ENCODE data around the gene SIMC1. TPM values are rescaled to one million over a fixed set of nuclear protein-coding genes. Genes with fewer than 3 reads are reported as not detected.

Gene SIMC1
- total RNA-seq, 1 experiment from 2014 or later: 19.7 TPM

DNA sequence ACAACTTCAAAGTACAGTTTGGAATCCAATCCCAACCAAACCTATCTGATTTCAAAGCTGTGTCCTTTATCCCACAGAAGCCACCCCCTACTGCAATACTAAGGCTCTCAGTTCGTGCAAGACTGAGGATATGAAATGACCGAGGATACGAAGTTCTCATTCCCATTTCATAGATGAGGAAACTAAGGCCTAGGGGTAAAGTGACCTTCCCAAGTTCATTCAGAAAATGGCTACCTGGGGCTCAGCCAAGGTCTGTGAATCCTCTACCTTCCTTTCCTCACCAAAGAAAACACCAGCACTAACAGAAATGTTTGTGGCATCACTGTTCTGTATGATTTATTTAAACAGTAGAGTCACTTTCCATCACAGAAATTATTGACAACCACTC lies 117.9 kb downstream of the SIMC1 start:
- ATAC-seq: no peak
- CTCF ChIA-PET: no interaction called here

More for the DNA sequence above, 117.9 kb downstream of the SIMC1 start:
- no peak overlapping the region for H3K4me3 ChIP-seq (replicated peaks in 1 of 2; ENCODE audit: low read depth in 1 of 2, low read length in 2 of 2)
- H3K9ac ChIP-seq (ENCODE audit: low read length): no peak overlapping the region
- intact Hi-C loops (cut with micrococcal nuclease): no loop called here
- DNase-seq (ENCODE audit: low read depth, low spot score): no peak
- H3K27ac ChIP-seq (ENCODE audit: low read depth, low read length): no peak overlapping the region
- peaks cover 83% of the 10 kb centered on the region for H3K79me2 ChIP-seq (ENCODE audit: insufficient read depth, low read length)
- RAD21 ChIA-PET (ENCODE audit: low non-redundant PET in 1 of 2, low total read pairs in 2 of 2, uncharacterized antibody in 2 of 2, unreplicated experiment in 2 of 2): no interaction called here
- no peaks in the 10 kb centered on the region for H3K9me2 ChIP-seq (ENCODE audit: insufficient read depth)
- no peak overlapping the region for H2AFZ ChIP-seq (ENCODE audit: low read depth, low read length, poor library complexity, severe bottlenecking)
- H4K20me1 ChIP-seq (ENCODE audit: insufficient read depth): 0 out of 2 replicates have a peak, but pooled peaks cover 5% of the 10 kb centered on the region
- POLR2A ChIA-PET: no interaction called here
- TF ChIP-seq, protein P1, sequence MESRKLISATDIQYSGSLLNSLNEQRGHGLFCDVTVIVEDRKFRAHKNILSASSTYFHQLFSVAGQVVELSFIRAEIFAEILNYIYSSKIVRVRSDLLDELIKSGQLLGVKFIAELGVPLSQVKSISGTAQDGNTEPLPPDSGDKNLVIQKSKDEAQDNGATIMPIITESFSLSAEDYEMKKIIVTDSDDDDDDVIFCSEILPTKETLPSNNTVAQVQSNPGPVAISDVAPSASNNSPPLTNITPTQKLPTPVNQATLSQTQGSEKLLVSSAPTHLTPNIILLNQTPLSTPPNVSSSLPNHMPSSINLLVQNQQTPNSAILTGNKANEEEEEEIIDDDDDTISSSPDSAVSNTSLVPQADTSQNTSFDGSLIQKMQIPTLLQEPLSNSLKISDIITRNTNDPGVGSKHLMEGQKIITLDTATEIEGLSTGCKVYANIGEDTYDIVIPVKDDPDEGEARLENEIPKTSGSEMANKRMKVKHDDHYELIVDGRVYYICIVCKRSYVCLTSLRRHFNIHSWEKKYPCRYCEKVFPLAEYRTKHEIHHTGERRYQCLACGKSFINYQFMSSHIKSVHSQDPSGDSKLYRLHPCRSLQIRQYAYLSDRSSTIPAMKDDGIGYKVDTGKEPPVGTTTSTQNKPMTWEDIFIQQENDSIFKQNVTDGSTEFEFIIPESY (IDR thresholded peaks at IDR 0.05; ENCODE audit: extremely low read depth, insufficient replicate concordance, low read length): no peak
- TF ChIP-seq ZNF274 (IDR thresholded peaks at IDR 0.05; ENCODE audit: low read depth, low read length): no peak
- TF ChIP-seq POLR2AphosphoS5 (IDR thresholded peaks at IDR 0.05; ENCODE audit: low read depth, low read length): no peak
- no peak for TF ChIP-seq EGR1 (IDR thresholded peaks at IDR 0.05; ENCODE audit: low read depth)
- TF ChIP-seq SRF (IDR thresholded peaks at IDR 0.05; ENCODE audit: low read depth): no peak
- no peak for TF ChIP-seq EZH2phosphoT487 (IDR thresholded peaks at IDR 0.05; ENCODE audit: borderline replicate concordance)
- TF ChIP-seq, protein P2, sequence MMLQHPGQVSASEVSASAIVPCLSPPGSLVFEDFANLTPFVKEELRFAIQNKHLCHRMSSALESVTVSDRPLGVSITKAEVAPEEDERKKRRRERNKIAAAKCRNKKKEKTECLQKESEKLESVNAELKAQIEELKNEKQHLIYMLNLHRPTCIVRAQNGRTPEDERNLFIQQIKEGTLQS (IDR thresholded peaks at IDR 0.05): no peak
- no peak for TF ChIP-seq SIN3A (IDR thresholded peaks at IDR 0.05; ENCODE audit: low read depth)
- no peak for TF ChIP-seq CBX3 (IDR thresholded peaks at IDR 0.05; ENCODE audit: low read depth)
- TF ChIP-seq, protein P3, sequence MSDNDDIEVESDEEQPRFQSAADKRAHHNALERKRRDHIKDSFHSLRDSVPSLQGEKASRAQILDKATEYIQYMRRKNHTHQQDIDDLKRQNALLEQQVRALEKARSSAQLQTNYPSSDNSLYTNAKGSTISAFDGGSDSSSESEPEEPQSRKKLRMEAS (IDR thresholded peaks at IDR 0.05): no peak
- TF ChIP-seq, protein P4, sequence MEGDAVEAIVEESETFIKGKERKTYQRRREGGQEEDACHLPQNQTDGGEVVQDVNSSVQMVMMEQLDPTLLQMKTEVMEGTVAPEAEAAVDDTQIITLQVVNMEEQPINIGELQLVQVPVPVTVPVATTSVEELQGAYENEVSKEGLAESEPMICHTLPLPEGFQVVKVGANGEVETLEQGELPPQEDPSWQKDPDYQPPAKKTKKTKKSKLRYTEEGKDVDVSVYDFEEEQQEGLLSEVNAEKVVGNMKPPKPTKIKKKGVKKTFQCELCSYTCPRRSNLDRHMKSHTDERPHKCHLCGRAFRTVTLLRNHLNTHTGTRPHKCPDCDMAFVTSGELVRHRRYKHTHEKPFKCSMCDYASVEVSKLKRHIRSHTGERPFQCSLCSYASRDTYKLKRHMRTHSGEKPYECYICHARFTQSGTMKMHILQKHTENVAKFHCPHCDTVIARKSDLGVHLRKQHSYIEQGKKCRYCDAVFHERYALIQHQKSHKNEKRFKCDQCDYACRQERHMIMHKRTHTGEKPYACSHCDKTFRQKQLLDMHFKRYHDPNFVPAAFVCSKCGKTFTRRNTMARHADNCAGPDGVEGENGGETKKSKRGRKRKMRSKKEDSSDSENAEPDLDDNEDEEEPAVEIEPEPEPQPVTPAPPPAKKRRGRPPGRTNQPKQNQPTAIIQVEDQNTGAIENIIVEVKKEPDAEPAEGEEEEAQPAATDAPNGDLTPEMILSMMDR (IDR thresholded peaks at IDR 0.05 in 2 of 3, conservative IDR thresholded peaks at IDR 0.05 in 1 of 3; ENCODE audit: borderline replicate concordance in 1 of 3, insufficient read depth in 1 of 3, low read depth in 2 of 3, low read length in 2 of 3): no peak
- no peak for TF ChIP-seq ZFX (IDR thresholded peaks at IDR 0.05)
- H3K27me3 ChIP-seq (ENCODE audit: insufficient read depth, low read length): no peaks in the 10 kb centered on the region
- H3K4me2 ChIP-seq (ENCODE audit: low read length): no peak overlapping the region
- peaks cover 0 to 4% of the 10 kb centered on the region in 2 experiments; a peak in 2 of 4 replicates for H3K4me1 ChIP-seq (ENCODE audit: control insufficient read depth in 1 of 2, insufficient read depth in 2 of 2, low read length in 2 of 2)
- no TSS peak for BruUV-seq (replicated peaks)
- H3K36me3 ChIP-seq (ENCODE audit: control insufficient read depth in 1 of 2, insufficient read depth in 2 of 2, low read length in 2 of 2): peaks cover 22 to 43% of the 10 kb centered on the region in 2 experiments
- H3K9me3 ChIP-seq (ENCODE audit: control insufficient read depth in 1 of 2, insufficient read depth in 1 of 2, low read depth in 1 of 2, low read length in 2 of 2): no peaks in the 10 kb centered on the region
